Spleen (tissue), 11 donors: Measurements from ENCODE around the gene CHST13. TPM values are rescaled to one million over a fixed set of nuclear protein-coding genes. Genes with fewer than 3 reads are reported as not detected.

Source experiments
- DNase-seq: peaks from one replicate; pipeline ENCODE4 v3.0.0-alpha.2; 2020
- H3K27ac ChIP-seq, 8 donors: fragments of 200-600 bp; sonication (generic) in 7 of 8; 1 replicate in 4 of 8; 2 replicates in 4 of 8; pipeline versions ENCODE4 v1.5.0 to v1.8.0; 2016 to 2021; ENCODE audit warnings: inconsistent platforms in 4 of 8, mild to moderate bottlenecking in 4 of 8, moderate library complexity in 1 of 8
- H3K27me3 ChIP-seq, 7 donors: fragments of 200-600 bp; sonication (generic) in 6 of 7; replicated peaks in 1 of 7; 1 replicate in 4 of 7; 2 replicates in 3 of 7; pipeline versions ENCODE4 v1.5.0 to v1.8.0; 2016 to 2021; ENCODE audit warnings: inconsistent platforms in 3 of 7, mild to moderate bottlenecking in 1 of 7
- H3K36me3 ChIP-seq, 6 donors: fragments of 200-600 bp; sonication (generic) in 5 of 6; 1 replicate in 4 of 6; 2 replicates in 2 of 6; pipeline versions ENCODE4 v1.5.0 to v1.8.0; 2016 to 2021; ENCODE audit warnings: inconsistent platforms in 2 of 6
- H3K4me1 ChIP-seq, 6 donors: fragments of 200-600 bp; sonication (generic) in 5 of 6; 1 replicate in 3 of 6; 2 replicates in 3 of 6; pipeline versions ENCODE4 v1.5.0 to v1.8.0; 2016 to 2021; ENCODE audit warnings: inconsistent platforms in 3 of 6
- H3K4me3 ChIP-seq, 8 donors: fragments of 200-600 bp; sonication (generic) in 7 of 8; 1 replicate in 4 of 8; 2 replicates in 4 of 8; pipeline versions ENCODE4 v1.5.0 to v1.8.0; 2016 to 2021; ENCODE audit warnings: inconsistent platforms in 4 of 8, mild to moderate bottlenecking in 4 of 8, moderate library complexity in 2 of 8
- H3K9me3 ChIP-seq, 8 donors: fragments of 200-600 bp; sonication (generic) in 7 of 8; 1 replicate in 4 of 8; 2 replicates in 4 of 8; pipeline versions ENCODE4 v1.5.0 to v1.8.0; 2016 to 2021; ENCODE audit warnings: inconsistent platforms in 4 of 8
- CTCF ChIP-seq, 11 experiments: fragments of 200-600 bp in 7 of 11; fragments of 450-650 bp in 4 of 11; sonication (generic) in 4 of 11; IDR thresholded peaks in 8 of 11; conservative IDR thresholded peaks in 3 of 11; 1 replicate in 7 of 11; 2 replicates in 4 of 11; pipeline versions ENCODE4 v1.4.0 to v1.8.0; 2016 to 2021; ENCODE audit warnings: antibody characterized with exemption in 11 of 11, inconsistent platforms in 4 of 11, mild to moderate bottlenecking in 1 of 11
- POLR2A ChIP-seq, 3 donors: fragments of 450-650 bp; IDR thresholded peaks; one replicate each; pipeline ENCODE4 v1.5.1; 2017; ENCODE audit warnings: antibody characterized with exemption in 3 of 3, mild to moderate bottlenecking in 1 of 3
- POLR2AphosphoS5 ChIP-seq, 3 donors: sonication (generic); formaldehyde crosslinking; IDR thresholded peaks; one replicate each; pipeline ENCODE4 v1.5.1; 2017; ENCODE audit warnings: antibody characterized with exemption in 3 of 3
- WGBS, 5 donors: extraction: QIAGEN DNeasy Blood & Tissue Kit in 3 of 5; methylation state at CpG; one replicate each; pipeline versions ENCODE4 v1.1.5 to v1.1.7; 2013 to 2018; 5-methylcytosine and 5-hydroxymethylcytosine counted together
- intact Hi-C: fragments of 100-400 bp; cut with DNase I; formaldehyde crosslinking; loops from one replicate; pipeline ENCODE4 v1.15.0; 2023; ENCODE audit warnings: low total_unique reads
- polyA plus RNA-seq, 3 donors: library from polyadenylated mRNA; stranded (reverse); fragments of 200-250 nt; gene quantifications; one replicate each; pipeline ENCODE4 v1.2.1, GENCODE V29; 2013
- total RNA-seq, 7 donors: library from RNA; depleted of rRNA in 3 of 7; stranded (reverse); fragments of >200 nt in 3 of 7; fragmentation: NEBNext Ultra II Directional in 4 of 7; extraction: Animal tissue kit (Norgen Biotek cat#: 25700) in 4 of 7; gene quantifications; one replicate each; pipeline versions ENCODE4 v1.1.0 to v1.2.1, GENCODE V29; 2016 to 2021
- donor health status: healthy with polysubstance abuse.
- donor health status: DM: no; HTN: no; CAD: no; lungs with moderate emphysema.
- donor health status: DM: no; HTN: no; CAD: no.
- donor health status: Bipolar disorder and iron deficiency.
- donor health status: healthy.
- donor health status: DM: no; HTN: no; CAD: no.
- donor health status: DM: yes; HTN: yes; CAD: no.

The CHST13 gene
- total and polyA plus RNA-seq, 10 donors = 0.26 to 11.2 (median 2.9) TPM

GRCh38 chr3:126480206-126480605, 43.7 kb upstream of the CHST13 start:
- H3K4me1 ChIP-seq = peaks cover 0 to 47% (median 18%) of the 10 kb centered on the region in 6 donors
- WGBS, 5 donors = 76 to 93% (median 87%) methylated on average over 5 of the region's 5 CpGs

GRCh38 chr3:126480861-126481260, 43.1 kb upstream of the CHST13 start:
- Histone ChIP-seq H3K9me3 (no peaks in the 10 kb centered on the region), H3K36me3 (no peaks in the 10 kb centered on the region), H3K27ac (no peak overlapping the region), H3K4me3 (no peak overlapping the region), H3K27me3 (no peaks in the 10 kb centered on the region), H3K4me1 (peaks cover 0 to 53% (median 22%) of the 10 kb centered on the region in 6 donors)
- TF ChIP-seq POLR2AphosphoS5 (IDR thresholded peaks at IDR 0.05) (no peak), POLR2A (IDR thresholded peaks at IDR 0.05) (no peak), CTCF (IDR thresholded peaks at IDR 0.05 in 8 of 11, conservative IDR thresholded peaks at IDR 0.05 in 3 of 11) (no peak)
- 81 to 92% (median 84%) methylated on average over 8 of the region's 8 CpGs for WGBS, 5 donors
- DNase-seq = peak; percentile 51
- intact Hi-C loops = no loop called here

More at GRCh38 chr3:126480206-126480605, 43.7 kb upstream of the CHST13 start:
- intact Hi-C loops = no loop called here
- Histone ChIP-seq H3K9me3 (no peaks in the 10 kb centered on the region), H3K27me3 (no peaks in the 10 kb centered on the region), H3K27ac (no peak overlapping the region), H3K36me3 (no peaks in the 10 kb centered on the region), H3K4me3 (no peak overlapping the region)
- TF ChIP-seq POLR2A (IDR thresholded peaks at IDR 0.05) = no peak
- TF ChIP-seq CTCF (IDR thresholded peaks at IDR 0.05 in 8 of 11, conservative IDR thresholded peaks at IDR 0.05 in 3 of 11) = no peak
- no peak for TF ChIP-seq POLR2AphosphoS5 (IDR thresholded peaks at IDR 0.05)
- DNase-seq = peak; percentile 69

- H3K36me3 ChIP-seq = no peaks in the 10 kb centered on the region
- H3K4me1 ChIP-seq = peaks cover 7 to 57% (median 26%) of the 10 kb centered on the region in 6 donors
- DNase-seq = peak; percentile 76
- WGBS, 5 donors = 79 to 86% (median 82%) methylated on average over 14 to 16 of the region's 16 CpGs
- no peaks in the 10 kb centered on the region for H3K27me3 ChIP-seq
- H3K27ac ChIP-seq = no peak overlapping the region
- TF ChIP-seq CTCF (IDR thresholded peaks at IDR 0.05 in 8 of 11, conservative IDR thresholded peaks at IDR 0.05 in 3 of 11) = no peak
- TF ChIP-seq POLR2AphosphoS5 (IDR thresholded peaks at IDR 0.05) = no peak
- TF ChIP-seq POLR2A (IDR thresholded peaks at IDR 0.05) = no peak
- H3K4me3 ChIP-seq = no peak overlapping the region
- no peaks in the 10 kb centered on the region for H3K9me3 ChIP-seq
- intact Hi-C loops = no loop called here
Measured at GRCh38 chr3:126481808-126482502, 42.0 kb upstream of the CHST13 start.

- H3K36me3 ChIP-seq = no peaks in the 10 kb centered on the region
- TF ChIP-seq POLR2AphosphoS5 (IDR thresholded peaks at IDR 0.05) = no peak
- TF ChIP-seq CTCF (IDR thresholded peaks at IDR 0.05 in 8 of 11, conservative IDR thresholded peaks at IDR 0.05 in 3 of 11) = no peak
- TF ChIP-seq POLR2A (IDR thresholded peaks at IDR 0.05) = no peak
- DNase-seq = peak; percentile 61
Measured at GRCh38 chr3:126482503-126483255, 41.3 kb upstream of the CHST13 start.

More at GRCh38 chr3:126482503-126483255, 41.3 kb upstream of the CHST13 start:
- H3K4me1 ChIP-seq = peaks cover 9 to 59% (median 33%) of the 10 kb centered on the region in 6 donors
- no peak overlapping the region for H3K27ac ChIP-seq
- 83 to 97% (median 95%) methylated on average over 13 to 15 of the region's 15 CpGs for WGBS, 5 donors
- intact Hi-C loops = no loop called here
- no peak overlapping the region for H3K4me3 ChIP-seq
- no peaks in the 10 kb centered on the region for H3K9me3 ChIP-seq
- H3K27me3 ChIP-seq = no peaks in the 10 kb centered on the region
